Neural progenitor cell (in vitro differentiated cells): ENCODE measurements around the gene TTYH1. TPM values are rescaled to one million over a fixed set of nuclear protein-coding genes. Genes with fewer than 3 reads are reported as not detected.
A peak's percentile ranks its signal among the peaks of the same experiment; 100 is the strongest.
"Not testable (repeated sequence)": the region's sequence is repeated elsewhere in the genome, so short reads cannot be mapped to it uniquely, and the experiment has no call there.

Experiments used
- DNase-seq: peaks from one replicate; pipeline ENCODE4 v3.0.0-alpha.2; 2016; ENCODE audit warnings: low spot score
- H2AFZ ChIP-seq: fragments of 200-600 bp; sonication (generic); replicated peaks from 2 replicates; pipeline ENCODE4 v1.6.1; 2016; ENCODE audit warnings: antibody characterized with exemption
- H3F3A ChIP-seq: fragments of 200-600 bp; sonication (generic); 2 replicates; pipeline ENCODE4 v1.6.1; 2016; ENCODE audit warnings: antibody characterized with exemption, low read depth
- H3K27ac ChIP-seq: fragments of 200-600 bp; sonication (generic); 2 replicates; pipeline ENCODE4 v1.5.1; 2016; ENCODE audit warnings: mild to moderate bottlenecking
- H3K27me3 ChIP-seq: fragments of 200-600 bp; sonication (generic); 2 replicates; pipeline ENCODE4 v1.6.1; 2016; ENCODE audit warnings: mild to moderate bottlenecking, moderate library complexity
- H3K36me3 ChIP-seq: fragments of 200-600 bp; sonication (generic); 2 replicates; pipeline ENCODE4 v1.5.1; 2016
- H3K4me1 ChIP-seq: fragments of 200-600 bp; sonication (generic); 2 replicates; pipeline ENCODE4 v1.6.1; 2016; ENCODE audit warnings: mixed run types
- H3K4me2 ChIP-seq: fragments of 200-600 bp; sonication (generic); 2 replicates; pipeline ENCODE4 v1.6.1; 2016
- H3K4me3 ChIP-seq: fragments of 200-600 bp; sonication (generic); 2 replicates; pipeline ENCODE4 v1.5.1; 2016
- H3K79me2 ChIP-seq: fragments of 200-600 bp; sonication (generic); 2 replicates; pipeline ENCODE4 v1.6.1; 2016; ENCODE audit warnings: low read depth
- H3K9ac ChIP-seq: fragments of 200-600 bp; sonication (generic); 2 replicates; pipeline ENCODE4 v1.6.1; 2016
- H3K9me3 ChIP-seq: fragments of 200-600 bp; sonication (generic); 2 replicates; pipeline ENCODE4 v1.5.1; 2016; ENCODE audit warnings: low read depth
- H4K20me1 ChIP-seq: fragments of 200-600 bp; sonication (generic); 2 replicates; pipeline ENCODE4 v1.6.1; 2016; ENCODE audit warnings: low read depth
- H3K27ac Mint-ChIP-seq: 3 replicates; pipeline ENCODE4 v1.8.0; 2021; ENCODE audit warnings: mixed read lengths
- H3K27me3 Mint-ChIP-seq: 2 replicates; pipeline ENCODE4 v1.8.0; 2022; ENCODE audit warnings: low read depth, mild to moderate bottlenecking, inconsistent platforms, moderate library complexity, mixed read lengths; ENCODE audit not compliant: insufficient read depth
- H3K36me3 Mint-ChIP-seq: 3 replicates; pipeline ENCODE4 v1.8.0; 2021; ENCODE audit warnings: mixed read lengths
- H3K4me1 Mint-ChIP-seq: 3 replicates; pipeline ENCODE4 v1.8.0; 2021; ENCODE audit warnings: mixed read lengths
- H3K4me3 Mint-ChIP-seq: 3 replicates; pipeline ENCODE4 v1.8.0; 2021; ENCODE audit warnings: mild to moderate bottlenecking, moderate library complexity, mixed read lengths
- H3K9me3 Mint-ChIP-seq: 3 replicates; pipeline ENCODE4 v1.8.0; 2020; ENCODE audit warnings: mixed read lengths
- CTCF ChIP-seq: fragments of 200-600 bp; sonication (generic); IDR thresholded peaks from 2 replicates; pipeline ENCODE4 v1.5.1; 2017; ENCODE audit warnings: antibody characterized with exemption, mild to moderate bottlenecking
- EZH2 ChIP-seq: fragments of 200-600 bp; sonication (generic); IDR thresholded peaks from 2 replicates; pipeline ENCODE4 v1.6.1; 2017; ENCODE audit warnings: antibody characterized with exemption, mild to moderate bottlenecking, moderate library complexity
- EZH2phosphoT487 ChIP-seq: fragments of 200-600 bp; sonication (generic); IDR thresholded peaks from 2 replicates; pipeline ENCODE4 v1.6.1; 2017; ENCODE audit warnings: antibody characterized with exemption
- total RNA-seq: library from RNA; depleted of rRNA; stranded (reverse); fragments of >200 nt; gene quantifications from 2 replicates; pipeline ENCODE4 v1.2.3, GENCODE V29; 2015; ENCODE audit warnings: low replicate concordance

Gene TTYH1
- total RNA-seq, 1 donor from 2014 or later: 34.2 TPM

DNA sequence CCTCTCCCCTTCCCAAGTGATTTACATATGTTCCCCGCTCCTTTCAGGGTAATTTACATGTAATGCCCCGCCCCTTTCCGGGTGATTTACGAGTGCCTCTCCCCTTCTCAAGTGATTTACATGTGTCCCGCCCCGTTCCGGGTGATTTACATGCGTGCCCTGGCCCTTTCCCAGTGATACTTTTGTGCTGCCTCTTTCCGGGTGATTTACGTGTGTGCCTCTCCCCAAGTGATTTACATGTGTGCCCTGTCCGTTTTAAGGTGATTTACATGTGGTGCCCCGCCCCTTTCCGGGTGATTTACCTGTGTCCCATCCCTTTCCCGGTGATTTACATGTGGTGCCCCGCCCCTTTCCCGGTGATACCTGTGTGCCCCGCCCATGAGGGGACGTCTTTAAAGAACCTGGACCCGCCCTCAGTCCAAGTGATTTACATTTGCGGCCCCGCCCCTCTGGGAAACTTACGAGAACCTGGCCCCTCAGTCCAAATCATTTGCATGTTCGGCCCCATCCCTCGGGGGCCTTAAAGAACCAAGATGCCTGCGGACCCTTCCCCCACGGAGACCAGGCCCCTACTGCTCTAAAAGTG is 48.9 kb downstream of the TTYH1 start:
- Histone ChIP-seq H3K27ac (peak overlapping the region; percentile 84), H3K79me2 (no peaks in the 10 kb centered on the region), H2AFZ (peak overlapping the region; percentile 52), H3K9me3 (no peaks in the 10 kb centered on the region), H3K9ac (no peak overlapping the region), H3K4me1 (no peaks in the 10 kb centered on the region), H3K27me3 (peaks cover 44% of the 10 kb centered on the region), H3F3A (peaks cover 45% of the 10 kb centered on the region), H3K36me3 (no peaks in the 10 kb centered on the region), H4K20me1 (peaks cover 35% of the 10 kb centered on the region), H3K4me3 (peak overlapping the region; percentile 56), H3K4me2 (peak overlapping the region; percentile 88)
- peak overlapping the region; percentile 1 for H3K27ac Mint-ChIP-seq
- peak; percentile 97 for DNase-seq
- H3K4me3 Mint-ChIP-seq: peak overlapping the region; percentile 85
- H3K36me3 Mint-ChIP-seq: peaks cover 5% of the 10 kb centered on the region
- no peak for TF ChIP-seq EZH2phosphoT487
- TF ChIP-seq EZH2: no peak
- TF ChIP-seq CTCF: no peak
- no peaks in the 10 kb centered on the region for H3K9me3 Mint-ChIP-seq
- H3K4me1 Mint-ChIP-seq: peaks cover 9% of the 10 kb centered on the region
- peaks cover 15% of the 10 kb centered on the region for H3K27me3 Mint-ChIP-seq

GRCh38 chr19:54464630-54465425 is 49.6 kb downstream of the TTYH1 start:
- DNase-seq: peak; percentile 97
- Histone ChIP-seq H3K4me3 (peak overlapping the region; percentile 56), H3K4me2 (peak overlapping the region; percentile 88), H3K27ac (peak overlapping the region; percentile 84), H2AFZ (peak overlapping the region; percentile 52), H3K4me1 (no peaks in the 10 kb centered on the region), H3K36me3 (no peaks in the 10 kb centered on the region), H3K9me3 (no peaks in the 10 kb centered on the region), H3K27me3 (peaks cover 51% of the 10 kb centered on the region), H4K20me1 (peaks cover 29% of the 10 kb centered on the region), H3K79me2 (no peaks in the 10 kb centered on the region), H3K9ac (no peak overlapping the region), H3F3A (peaks cover 45% of the 10 kb centered on the region)
- TF ChIP-seq EZH2 (no peak), CTCF (peak; percentile 18)
- Mint-ChIP-seq H3K4me1 (peaks cover 14% of the 10 kb centered on the region), H3K36me3 (peaks cover under 1% of the 10 kb centered on the region), H3K9me3 (no peaks in the 10 kb centered on the region), H3K27ac (peak overlapping the region; percentile 42), H3K4me3 (peak overlapping the region; percentile 85), H3K27me3 (peaks cover 16% of the 10 kb centered on the region)

DNA sequence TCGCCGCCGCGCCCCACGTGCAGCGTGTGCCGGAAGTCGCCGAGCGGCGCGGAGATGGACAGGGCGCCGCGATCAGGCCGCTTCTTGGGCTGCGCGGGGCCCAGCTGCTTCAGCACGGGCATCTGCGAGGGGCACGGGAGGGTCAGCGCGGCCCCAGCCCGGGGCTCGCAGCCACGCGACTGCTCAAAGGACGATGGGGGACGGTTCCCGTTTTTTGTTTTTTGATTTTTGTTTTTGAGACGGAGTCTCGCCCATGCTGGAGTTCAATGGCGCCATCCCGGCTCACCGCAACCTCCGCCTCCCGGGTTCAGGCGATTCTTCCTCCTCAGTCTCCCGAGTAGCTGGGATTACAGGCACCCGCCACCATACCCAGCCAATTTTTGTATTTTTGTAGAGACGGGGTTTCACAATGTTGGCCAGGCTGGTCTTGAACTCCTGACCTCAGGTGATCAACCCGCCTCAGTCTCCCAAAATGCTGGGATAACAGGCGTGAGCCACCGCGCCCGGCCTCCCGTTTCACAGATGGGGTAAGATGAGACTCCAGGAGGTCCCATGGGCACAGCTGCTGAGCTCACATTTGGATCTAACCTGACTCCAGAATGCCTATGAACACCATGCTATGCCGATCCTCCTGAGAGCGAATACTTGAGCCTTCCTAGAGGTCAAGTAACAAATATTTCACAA is 50.3 kb downstream of the TTYH1 start:
- H3K4me1 ChIP-seq: peaks cover under 1% of the 10 kb centered on the region
- H3K9me3 Mint-ChIP-seq: no peaks in the 10 kb centered on the region
- H3K36me3 ChIP-seq: no peaks in the 10 kb centered on the region
- no peaks in the 10 kb centered on the region for H3K36me3 Mint-ChIP-seq
- H3K4me2 ChIP-seq: no peak overlapping the region
- TF ChIP-seq EZH2 (peak; percentile 10), EZH2phosphoT487 (no peak)
- H3K27me3 ChIP-seq: peaks cover 58% of the 10 kb centered on the region
- no peak overlapping the region for H3K9ac ChIP-seq
- H3K4me3 Mint-ChIP-seq: peak overlapping the region; percentile 80
- H3F3A ChIP-seq: peaks cover 45% of the 10 kb centered on the region
- no peaks in the 10 kb centered on the region for H3K9me3 ChIP-seq
- H3K4me1 Mint-ChIP-seq: peaks cover 21% of the 10 kb centered on the region
- H3K27me3 Mint-ChIP-seq: peaks cover 22% of the 10 kb centered on the region
- H3K27ac ChIP-seq: no peak overlapping the region
- H2AFZ ChIP-seq: no peak overlapping the region
- H3K27ac Mint-ChIP-seq: no peak overlapping the region
- H3K79me2 ChIP-seq: no peaks in the 10 kb centered on the region
- DNase-seq: peak; percentile 24
- no peak overlapping the region for H3K4me3 ChIP-seq
- H4K20me1 ChIP-seq: peaks cover 22% of the 10 kb centered on the region

DNA sequence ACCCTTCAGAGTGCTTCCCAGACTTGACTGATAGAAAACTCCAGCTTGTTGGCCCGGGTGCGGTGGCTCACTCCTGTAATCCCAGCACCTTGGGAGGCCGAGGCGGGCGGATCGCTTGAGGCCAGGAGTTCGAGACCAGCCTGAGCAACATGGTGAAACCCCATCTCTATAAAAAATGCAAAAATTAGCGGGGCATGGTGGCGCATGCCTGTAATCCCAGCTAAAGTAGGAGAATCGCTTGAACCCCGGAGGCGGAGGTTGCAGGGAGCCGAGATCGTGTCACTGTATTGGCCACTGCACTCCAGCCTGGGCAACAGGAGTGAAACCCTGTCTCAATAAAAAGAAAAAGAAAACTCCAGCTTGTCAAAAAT is 50.8 kb downstream of the TTYH1 start:
- peak overlapping the region; percentile 80 for H3K4me3 Mint-ChIP-seq
- H3K27ac ChIP-seq, H3K9me3 ChIP-seq, H3K4me2 ChIP-seq, H3K36me3 ChIP-seq, H3K4me1 ChIP-seq, DNase-seq, H3K4me3 ChIP-seq, H3K9me3 Mint-ChIP-seq, H3K36me3 Mint-ChIP-seq, H3K79me2 ChIP-seq, H3K9ac ChIP-seq, H3K27ac Mint-ChIP-seq, H2AFZ ChIP-seq: not testable (repeated sequence)
- peaks cover 25% of the 10 kb centered on the region for H3K27me3 Mint-ChIP-seq
- Histone ChIP-seq H4K20me1 (peaks cover 17% of the 10 kb centered on the region), H3K27me3 (peaks cover 63% of the 10 kb centered on the region), H3F3A (peaks cover 40% of the 10 kb centered on the region)
- H3K4me1 Mint-ChIP-seq: peaks cover 25% of the 10 kb centered on the region
